ENCODE results near the gene INHBC. TPM values are rescaled to one million over a fixed set of nuclear protein-coding genes. Genes with fewer than 3 reads are reported as not detected.

The INHBC gene
- total RNA-seq, 1 experiment from 2014 or later: 0.20 TPM

- H3K27ac ChIP-seq (ENCODE audit: low read depth, low read length): peak within 1 kb of the TSS; percentile 68
- no peak for TF ChIP-seq EGR1 (IDR thresholded peaks at IDR 0.05; ENCODE audit: low read depth)
- TF ChIP-seq ZBTB33 (IDR thresholded peaks at IDR 0.05; ENCODE audit: extremely low read depth, insufficient replicate concordance, low read length): no peak
- no peak for TF ChIP-seq ZNF274 (IDR thresholded peaks at IDR 0.05; ENCODE audit: low read depth, low read length)
- no peak for TF ChIP-seq JUND (IDR thresholded peaks at IDR 0.05)
- TF ChIP-seq YY1 (IDR thresholded peaks at IDR 0.05; ENCODE audit: extremely low read depth, insufficient replicate concordance, low read depth, low read length): peak; percentile 62
- no peak for TF ChIP-seq EZH2phosphoT487 (IDR thresholded peaks at IDR 0.05; ENCODE audit: borderline replicate concordance)
- TF ChIP-seq SRF (IDR thresholded peaks at IDR 0.05; ENCODE audit: low read depth): peak; percentile 87
- TF ChIP-seq CEBPB (IDR thresholded peaks at IDR 0.05; ENCODE audit: low read depth): peak; percentile 63
- no peak for TF ChIP-seq ZFX (IDR thresholded peaks at IDR 0.05)
- TF ChIP-seq FOSL1 (IDR thresholded peaks at IDR 0.05; ENCODE audit: low read depth): no peak
- no peak for TF ChIP-seq EZH2 (IDR thresholded peaks at IDR 0.05)
- TF ChIP-seq POLR2AphosphoS5 (IDR thresholded peaks at IDR 0.05; ENCODE audit: low read depth, low read length): peak; percentile 87
- peak; percentile 31; the same call in 1 of the 2 replicates for TF ChIP-seq RAD21 (IDR thresholded peaks at IDR 0.05; ENCODE audit: low read depth)
- peak; percentile 53 for TF ChIP-seq POLR2A (IDR thresholded peaks at IDR 0.05; ENCODE audit: borderline replicate concordance, extremely low read depth, insufficient read depth, insufficient read length)
- peak; percentile 91 for TF ChIP-seq MAX (IDR thresholded peaks at IDR 0.05)
- TF ChIP-seq ELF1 (IDR thresholded peaks at IDR 0.05; ENCODE audit: borderline replicate concordance, low read depth): peak; percentile 79
- peak; percentile 90 for TF ChIP-seq SIN3A (IDR thresholded peaks at IDR 0.05; ENCODE audit: low read depth)
- no peak for TF ChIP-seq REST (IDR thresholded peaks at IDR 0.05; ENCODE audit: low read depth)
- peak; percentile 25; the same call in 1 of the 2 replicates for TF ChIP-seq SP1 (IDR thresholded peaks at IDR 0.05; ENCODE audit: low read depth)
- peak; percentile 71; the same call in 1 of the 2 replicates for TF ChIP-seq CBX3 (IDR thresholded peaks at IDR 0.05; ENCODE audit: low read depth)
- no peak for TF ChIP-seq ATF3 (IDR thresholded peaks at IDR 0.05)
Measured at GRCh38 chr12:57487597-57488401, 53.2 kb downstream of the INHBC start, which contains the start of gene MARS1. MARS1 (plus strand) TSS chr12:57488068; CDS start chr12:57488091, 23 bp downstream.

More at GRCh38 chr12:57487597-57488401, 53.2 kb downstream of the INHBC start, which contains the start of gene MARS1:
- no peaks in the 10 kb centered on the region for H4K20me1 ChIP-seq (ENCODE audit: insufficient read depth)
- H3K9me2 ChIP-seq (ENCODE audit: insufficient read depth): no peaks in the 10 kb centered on the region
- CTCF ChIA-PET: no interaction called here
- RAD21 ChIA-PET (ENCODE audit: low non-redundant PET in 1 of 2, low total read pairs in 2 of 2, uncharacterized antibody in 2 of 2, unreplicated experiment in 2 of 2): no interaction called here
- no peaks in the 10 kb centered on the region for H3K27me3 ChIP-seq (ENCODE audit: insufficient read depth, low read length)
- intact Hi-C loops (cut with micrococcal nuclease): loop anchor here (2.0 kb wide), 1 partner anchor 29 kb away; the partner anchor contains the start of gene GLI1
- H3K4me1 ChIP-seq (ENCODE audit: control insufficient read depth in 1 of 2, insufficient read depth in 2 of 2, low read length in 2 of 2): peaks cover 4 to 14% of the 10 kb centered on the region in 2 experiments; a peak in 3 of 4 replicates
- H3K9me3 ChIP-seq (ENCODE audit: control insufficient read depth in 1 of 2, insufficient read depth in 1 of 2, low read depth in 1 of 2, low read length in 2 of 2): no peaks in the 10 kb centered on the region
- DNase-seq (ENCODE audit: low read depth, low spot score) (peak; percentile 94), ATAC-seq (peak; percentile 94)
- peak within 1 kb of the TSS; percentile 86 for H3K4me2 ChIP-seq (ENCODE audit: low read length)
- H3K9ac ChIP-seq (ENCODE audit: low read length): peak within 1 kb of the TSS; percentile 76
- peaks cover 17 to 32% of the 10 kb centered on the region in 2 experiments for H3K36me3 ChIP-seq (ENCODE audit: control insufficient read depth in 1 of 2, insufficient read depth in 2 of 2, low read length in 2 of 2)
- POLR2A ChIA-PET: interaction anchor here (0.7 to 1.3 kb wide), 2 partner anchors 29 to 44 kb away, joined by 3 to 4 read pairs; no protein-coding TSS in a partner anchor
- no peak within 1 kb of the TSS for H2AFZ ChIP-seq (ENCODE audit: low read depth, low read length, poor library complexity, severe bottlenecking)
- peaks cover 41% of the 10 kb centered on the region for H3K79me2 ChIP-seq (ENCODE audit: insufficient read depth, low read length)
- no TSS peak for BruUV-seq (replicated peaks)
- peak within 1 kb of the TSS; percentile 97 to 100 for H3K4me3 ChIP-seq (replicated peaks in 1 of 2; ENCODE audit: low read depth in 1 of 2, low read length in 2 of 2)
